B cell (primary cell): ENCODE measurements around the gene SLIT3. TPM values are rescaled to one million over a fixed set of nuclear protein-coding genes. Genes with fewer than 3 reads are reported as not detected.

Experiments used
- ATAC-seq: fragments of 200-7000 bp; cut with Tn5 transposase; one replicate; pipeline ENCODE4 v1.10.0; 2021; ENCODE audit warnings: low read depth, mild to moderate bottlenecking, moderate number of reproducible peaks, moderate library complexity
- CTCF ChIA-PET: fragments of 350-600 bp; sonication (Branson Sonifier 250); formaldehyde crosslinking; loops from one replicate; lab custom pipeline; 2021; ENCODE audit warnings: antibody characterized with exemption, inconsistent platforms; lab: Charles Lee
- POLR2A ChIA-PET: fragments of 350-600 bp; sonication (Branson Sonifier 250); formaldehyde crosslinking; loops from one replicate; lab custom pipeline; 2021; ENCODE audit warnings: antibody characterized with exemption; lab: Charles Lee
- DNase-seq: peaks from one replicate; pipeline ENCODE4 v3.0.0; 2013
- H2AFZ ChIP-seq: 2 replicates; pipeline ENCODE4 v1.6.1; 2012; ENCODE audit warnings: mild to moderate bottlenecking, low read depth, low read length; ENCODE audit not compliant: insufficient read depth, poor library complexity, severe bottlenecking
- H3K27ac ChIP-seq, 2 donors: 1 replicate in 1 of 2; 2 replicates in 1 of 2; pipeline ENCODE4 v1.5.1; 2012 to 2013; ENCODE audit warnings: low read length in 2 of 2, mild to moderate bottlenecking in 2 of 2, moderate library complexity in 1 of 2
- H3K27me3 ChIP-seq, 4 experiments: fragments of 200-600 bp in 1 of 4; sonication (generic) in 1 of 4; replicated peaks in 1 of 4; 1 replicate in 2 of 4; 2 replicates in 2 of 4; pipeline versions ENCODE4 v1.6.1 to v1.7.0; 2013 to 2016; ENCODE audit warnings: low read length in 3 of 4, mild to moderate bottlenecking in 2 of 4, mixed read lengths in 1 of 4, moderate library complexity in 1 of 4; ENCODE audit not compliant: insufficient read depth in 4 of 4, control insufficient read depth in 3 of 4; ENCODE audit errors: control extremely low read depth in 1 of 4
- H3K36me3 ChIP-seq, 2 experiments: replicated peaks in 1 of 2; 1 replicate in 1 of 2; 2 replicates in 1 of 2; pipeline versions ENCODE4 v1.6.1 to v1.7.1; 2013; ENCODE audit warnings: low read length in 1 of 2; ENCODE audit not compliant: insufficient read depth in 2 of 2, control insufficient read depth in 1 of 2; ENCODE audit errors: control extremely low read depth in 1 of 2, extremely low read depth in 1 of 2
- H3K4me1 ChIP-seq, 2 donors: fragments of 200-600 bp in 1 of 2; sonication (generic) in 1 of 2; 1 replicate in 1 of 2; 2 replicates in 1 of 2; pipeline versions ENCODE4 v1.5.1 to v1.6.1; 2013 to 2017; ENCODE audit warnings: low read length in 2 of 2; ENCODE audit not compliant: control insufficient read depth in 2 of 2, insufficient read depth in 2 of 2
- H3K4me2 ChIP-seq: replicated peaks from 2 replicates; pipeline ENCODE3; 2012; ENCODE audit warnings: mild to moderate bottlenecking, low read depth, low read length; ENCODE audit not compliant: poor library complexity, severe bottlenecking
- H3K4me3 ChIP-seq, 5 experiments: fragments of 200-600 bp in 1 of 5; sonication (generic) in 1 of 5; 1 replicate in 3 of 5; 2 replicates in 2 of 5; pipeline versions ENCODE4 v1.5.1 to v1.7.0; 2011 to 2016; ENCODE audit warnings: low read length in 4 of 5, mild to moderate bottlenecking in 4 of 5, low read depth in 2 of 5, control low read depth in 1 of 5, moderate library complexity in 1 of 5; ENCODE audit not compliant: insufficient read depth in 1 of 5; ENCODE audit errors: control extremely low read depth in 1 of 5, extremely low read depth in 1 of 5
- H3K79me2 ChIP-seq: fragments of 200-600 bp; sonication (generic); one replicate; pipeline ENCODE4 v1.6.0; 2016; ENCODE audit warnings: low read length; ENCODE audit not compliant: control insufficient read depth, insufficient read depth
- H3K9ac ChIP-seq: fragments of 200-600 bp; sonication (generic); 2 replicates; pipeline ENCODE4 v1.6.1; 2017; ENCODE audit warnings: mild to moderate bottlenecking, low read length, moderate library complexity
- H3K9me3 ChIP-seq, 3 donors: one replicate each; pipeline versions ENCODE4 v1.6.1 to v1.7.1; 2013; ENCODE audit warnings: low read length in 2 of 3; ENCODE audit not compliant: control insufficient read depth in 2 of 3, insufficient read depth in 1 of 3; ENCODE audit errors: control extremely low read depth in 1 of 3
- H4K20me1 ChIP-seq: 2 replicates; pipeline ENCODE4 v1.6.0; 2012; ENCODE audit warnings: mild to moderate bottlenecking, low read length; ENCODE audit not compliant: insufficient read depth, control insufficient read depth, poor library complexity, severe bottlenecking
- H3K27ac Mint-ChIP-seq: one replicate; pipeline ENCODE4 v1.8.0; 2021; ENCODE audit warnings: mixed read lengths
- H3K27me3 Mint-ChIP-seq: one replicate; pipeline ENCODE4 v1.8.0; 2021; ENCODE audit warnings: mixed read lengths
- H3K4me1 Mint-ChIP-seq: one replicate; pipeline ENCODE4 v1.8.0; 2021; ENCODE audit warnings: mixed read lengths
- H3K4me3 Mint-ChIP-seq: one replicate; pipeline ENCODE4 v1.8.0; 2021; ENCODE audit warnings: mixed read lengths
- H3K9me3 Mint-ChIP-seq: one replicate; pipeline ENCODE4 v1.8.0; 2022; ENCODE audit warnings: mixed read lengths; ENCODE audit not compliant: insufficient read depth
- CTCF ChIP-seq: fragments of 200-600 bp; IDR thresholded peaks from one replicate; pipeline ENCODE4 v1.8.0; 2022; ENCODE audit warnings: antibody characterized with exemption, mild to moderate bottlenecking
- EZH2 ChIP-seq: IDR thresholded peaks from 2 replicates; pipeline ENCODE4 v1.6.1; 2012; ENCODE audit warnings: borderline replicate concordance, low read depth, mild to moderate bottlenecking, moderate library complexity, low read length; ENCODE audit not compliant: insufficient read depth, poor library complexity, severe bottlenecking
- WGBS: methylation state at CpG from one replicate; pipeline ENCODE4 v1.1.5; 2013; ENCODE audit warnings: missing lambda C conversion rate; ENCODE audit not compliant: insufficient coverage; 5-methylcytosine and 5-hydroxymethylcytosine counted together
- intact Hi-C: fragments of 100-400 bp; cut with micrococcal nuclease; formaldehyde crosslinking; loops from one replicate; pipeline ENCODE4 v1.10.0; 2022
- polyA plus RNA-seq: library from polyadenylated mRNA; depleted of rRNA; stranded (reverse); fragments of >200 nt; gene quantifications from 2 replicates; pipeline ENCODE4 v1.2.3, GENCODE V29; 2012
- total RNA-seq, 2 donors: library from RNA; stranded (reverse); fragments of 120-200 nt in 1 of 2; gene quantifications; 1 replicate in 1 of 2; 2 replicates in 1 of 2; pipeline versions ENCODE4 v1.2.3 to v1.2.4, GENCODE V29; 2013 to 2022

The SLIT3 gene
- total and polyA plus RNA-seq, 2 donors (not counting 1 experiment from before 2014, with no cell fraction given): not detected

DNA sequence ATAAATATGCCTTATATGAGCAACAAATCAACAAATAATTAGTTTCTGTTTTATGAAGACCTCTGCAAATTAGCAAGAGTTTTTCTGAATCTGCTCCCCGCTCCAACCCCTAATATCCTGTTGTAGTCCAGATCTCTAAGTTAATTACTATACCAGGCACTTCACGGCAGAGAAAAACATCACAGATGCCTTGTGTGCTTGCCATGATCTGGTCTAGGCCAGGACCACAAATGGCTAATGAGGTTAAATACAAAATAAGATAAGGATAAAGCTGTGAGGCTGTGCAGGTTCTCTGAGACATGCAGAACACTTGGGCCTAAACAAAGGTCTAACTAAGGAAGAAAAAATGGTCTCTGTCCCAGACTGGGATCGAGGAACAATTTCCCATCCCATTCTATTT, 150.8 kb downstream of the SLIT3 start:
- no peak for TF ChIP-seq EZH2
- TF ChIP-seq CTCF: no peak
- ATAC-seq (no peak), DNase-seq (no peak)
- no peak overlapping the region for H3K27ac ChIP-seq
- ChIA-PET CTCF (no interaction called here), POLR2A (no interaction called here)
- H2AFZ ChIP-seq: no peak overlapping the region
- H3K9me3 Mint-ChIP-seq: no peaks in the 10 kb centered on the region
- no peaks in the 10 kb centered on the region for H4K20me1 ChIP-seq
- intact Hi-C loops: no loop called here
- no peaks in the 10 kb centered on the region for H3K27me3 ChIP-seq
- no peak overlapping the region for H3K27ac Mint-ChIP-seq
- H3K27me3 Mint-ChIP-seq: peaks cover 2% of the 10 kb centered on the region
- no peaks in the 10 kb centered on the region for H3K4me1 ChIP-seq
- no peak overlapping the region for H3K4me3 ChIP-seq
- no peaks in the 10 kb centered on the region for H3K36me3 ChIP-seq
- no peaks in the 10 kb centered on the region for H3K9me3 ChIP-seq
- no peak overlapping the region for H3K4me2 ChIP-seq
- no CpG with 5 or more reads among the region's 3 CpGs for WGBS
- no peaks in the 10 kb centered on the region for H3K79me2 ChIP-seq
- no peak overlapping the region for H3K9ac ChIP-seq
- no peak overlapping the region for H3K4me3 Mint-ChIP-seq
- H3K4me1 Mint-ChIP-seq: no peaks in the 10 kb centered on the region

DNA sequence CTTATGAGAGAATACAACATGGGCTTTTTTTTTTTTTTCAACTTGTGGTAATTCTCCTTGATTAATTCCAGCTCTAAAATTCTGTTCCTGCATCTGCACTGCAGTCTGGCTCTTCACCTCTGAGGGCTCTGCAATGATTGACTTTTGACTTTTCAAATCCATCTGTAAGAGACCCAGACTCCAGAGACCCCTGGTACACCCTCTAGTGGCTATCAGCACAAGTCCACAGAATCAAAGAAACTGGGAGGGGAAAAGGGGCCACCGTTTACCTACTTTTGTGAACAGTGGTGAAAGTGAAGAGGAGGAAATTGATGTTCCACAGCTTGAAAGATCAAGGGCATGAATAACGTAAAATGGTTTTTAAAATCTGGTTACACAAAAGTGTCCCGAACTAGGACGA, 151.6 kb downstream of the SLIT3 start:
- Histone ChIP-seq H3K4me2 (no peak overlapping the region), H3K27me3 (no peaks in the 10 kb centered on the region), H3K4me3 (no peak overlapping the region), H3K27ac (no peak overlapping the region), H2AFZ (no peak overlapping the region), H3K9ac (no peak overlapping the region), H3K36me3 (no peaks in the 10 kb centered on the region), H3K9me3 (no peaks in the 10 kb centered on the region), H3K4me1 (no peaks in the 10 kb centered on the region), H4K20me1 (no peaks in the 10 kb centered on the region), H3K79me2 (no peaks in the 10 kb centered on the region)
- TF ChIP-seq CTCF (no peak), EZH2 (no peak)
- Mint-ChIP-seq H3K4me3 (no peak overlapping the region), H3K9me3 (no peaks in the 10 kb centered on the region), H3K27me3 (peaks cover 2% of the 10 kb centered on the region), H3K4me1 (no peaks in the 10 kb centered on the region), H3K27ac (no peak overlapping the region)
- WGBS: 90% methylated on average over 2 of the region's 4 CpGs
- POLR2A ChIA-PET: no interaction called here
- CTCF ChIA-PET: no interaction called here
- ATAC-seq: no peak
- no peak for DNase-seq
- intact Hi-C loops: no loop called here
